Stomach (tissue), 4 donors: ENCODE measurements around the gene RASA3.

Experiments
- CTCF ChIP-seq, 7 experiments: fragments of 450-650 bp in 4 of 7; fragments of 200-600 bp in 3 of 7; sonication (generic) in 3 of 7; IDR thresholded peaks; one replicate each; pipeline ENCODE4 v1.5.1; 2016 to 2019; ENCODE audit warnings: antibody characterized with exemption in 7 of 7, control low read depth in 2 of 7, mild to moderate bottlenecking in 1 of 7
- EP300 ChIP-seq: sonication (generic); formaldehyde crosslinking; IDR thresholded peaks from one replicate; pipeline ENCODE4 v1.6.1; 2017; ENCODE audit warnings: antibody characterized with exemption
- POLR2A ChIP-seq, 4 donors: fragments of 450-650 bp; IDR thresholded peaks; one replicate each; pipeline ENCODE4 v1.6.1; 2016; ENCODE audit warnings: antibody characterized with exemption in 4 of 4, control low read depth in 2 of 4, mild to moderate bottlenecking in 1 of 4, moderate library complexity in 1 of 4
- POLR2AphosphoS5 ChIP-seq, 3 donors: sonication (generic); formaldehyde crosslinking; IDR thresholded peaks; one replicate each; pipeline ENCODE4 v1.6.1; 2016; ENCODE audit warnings: antibody characterized with exemption in 3 of 3

GRCh38 chr13:114124921-114125320 is 7.5 kb downstream of the RASA3 start:
- TF ChIP-seq CTCF (IDR thresholded peaks at IDR 0.05) (no peak), POLR2A (IDR thresholded peaks at IDR 0.05) (no peak), EP300 (no peak), POLR2AphosphoS5 (IDR thresholded peaks at IDR 0.05) (no peak)
